AG09309 (cell line): Measurements from ENCODE around the gene ADIPOR2.
A peak's percentile ranks its signal among the peaks of the same experiment; 100 is the strongest.

Source experiments
- DNase-seq: peaks from one replicate; pipeline ENCODE4 v3.0.0-alpha.2; 2010; ENCODE audit warnings: low read depth
- H3K4me3 ChIP-seq: 2 replicates; pipeline ENCODE4 v1.5.1; 2011; ENCODE audit warnings: mild to moderate bottlenecking, low read depth, low read length, moderate library complexity; ENCODE audit not compliant: control insufficient read depth
- TF ChIP-seq, protein P1 (sequence below): IDR thresholded peaks from 2 replicates; pipeline ENCODE4 v1.5.1; 2011; ENCODE audit warnings: mild to moderate bottlenecking, low read depth, low read length, inconsistent platforms; ENCODE audit not compliant: insufficient read depth, control insufficient read depth; ENCODE audit errors: missing control alignments

The ADIPOR2 gene

GRCh38 chr12:1800401-1801302, 109.8 kb downstream of the ADIPOR2 start:
- H3K4me3 ChIP-seq, result no peak overlapping the region
- TF ChIP-seq, protein P1, sequence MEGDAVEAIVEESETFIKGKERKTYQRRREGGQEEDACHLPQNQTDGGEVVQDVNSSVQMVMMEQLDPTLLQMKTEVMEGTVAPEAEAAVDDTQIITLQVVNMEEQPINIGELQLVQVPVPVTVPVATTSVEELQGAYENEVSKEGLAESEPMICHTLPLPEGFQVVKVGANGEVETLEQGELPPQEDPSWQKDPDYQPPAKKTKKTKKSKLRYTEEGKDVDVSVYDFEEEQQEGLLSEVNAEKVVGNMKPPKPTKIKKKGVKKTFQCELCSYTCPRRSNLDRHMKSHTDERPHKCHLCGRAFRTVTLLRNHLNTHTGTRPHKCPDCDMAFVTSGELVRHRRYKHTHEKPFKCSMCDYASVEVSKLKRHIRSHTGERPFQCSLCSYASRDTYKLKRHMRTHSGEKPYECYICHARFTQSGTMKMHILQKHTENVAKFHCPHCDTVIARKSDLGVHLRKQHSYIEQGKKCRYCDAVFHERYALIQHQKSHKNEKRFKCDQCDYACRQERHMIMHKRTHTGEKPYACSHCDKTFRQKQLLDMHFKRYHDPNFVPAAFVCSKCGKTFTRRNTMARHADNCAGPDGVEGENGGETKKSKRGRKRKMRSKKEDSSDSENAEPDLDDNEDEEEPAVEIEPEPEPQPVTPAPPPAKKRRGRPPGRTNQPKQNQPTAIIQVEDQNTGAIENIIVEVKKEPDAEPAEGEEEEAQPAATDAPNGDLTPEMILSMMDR, result no peak
- no peak for DNase-seq

- peak; percentile 31 for DNase-seq
- TF ChIP-seq, protein P1, result no peak
- no peak overlapping the region for H3K4me3 ChIP-seq
Measured at GRCh38 chr12:1801303-1801975, 110.6 kb downstream of the ADIPOR2 start.

DNA sequence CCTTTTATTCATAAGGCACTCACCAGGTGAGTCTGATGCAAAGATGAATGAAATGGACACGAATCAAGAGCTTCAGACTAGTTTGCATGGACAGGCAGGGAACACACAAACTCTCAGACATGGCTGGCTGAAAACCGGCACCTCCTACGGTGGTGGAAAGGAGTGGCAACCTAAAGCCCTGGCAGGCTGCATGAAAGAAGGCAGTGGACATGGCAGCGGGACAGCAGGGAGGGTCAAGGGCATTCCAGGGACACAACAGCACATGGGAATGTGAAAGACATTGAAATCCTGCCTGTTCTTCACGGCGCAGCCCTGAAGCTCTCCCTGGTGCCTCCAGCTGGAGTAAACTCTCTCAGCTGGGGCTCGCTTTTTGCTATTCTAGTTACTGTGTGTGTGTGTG, 112.9 kb downstream of the ADIPOR2 start:
- H3K4me3 ChIP-seq, result no peak overlapping the region
- DNase-seq, result no peak
- TF ChIP-seq, protein P1, result no peak

DNA sequence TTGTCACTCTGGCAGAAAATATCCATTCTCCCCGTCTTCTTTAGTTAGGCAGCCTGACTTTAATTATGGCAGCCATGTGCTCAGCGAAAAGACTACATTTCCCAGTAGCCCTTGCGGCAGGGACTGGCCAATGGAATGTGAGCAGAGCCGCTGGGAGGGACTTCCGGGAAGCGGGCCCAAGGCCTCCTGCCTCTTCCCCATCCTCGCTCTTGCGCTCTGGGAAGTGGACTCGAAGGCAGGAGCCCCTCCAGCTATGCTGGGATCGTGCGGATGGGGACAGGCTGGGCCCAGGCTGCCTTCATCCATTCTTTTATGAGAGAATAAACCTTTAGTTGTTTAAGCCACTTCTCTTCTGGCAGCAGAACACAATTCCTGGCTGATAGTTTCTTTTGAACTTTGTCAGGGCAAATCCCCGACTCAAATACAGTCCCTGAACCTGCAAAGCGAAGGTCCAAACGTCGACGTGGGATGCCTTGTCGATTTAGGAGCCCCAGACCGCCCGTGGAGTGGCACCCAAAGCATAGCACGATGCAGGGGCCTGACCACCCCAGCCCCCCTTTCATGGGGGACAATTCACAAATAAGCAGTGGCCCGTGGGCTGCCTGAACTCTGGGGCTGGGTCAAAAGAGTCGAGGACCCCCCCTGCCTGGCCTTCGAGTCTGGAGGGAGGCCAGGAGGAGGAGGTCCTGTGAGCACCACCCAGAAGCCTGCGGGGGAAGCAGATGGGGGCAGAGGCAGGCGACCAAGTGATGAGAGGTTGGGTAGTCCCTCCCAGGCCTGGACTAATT, 113.9 kb downstream of the ADIPOR2 start:
- H3K4me3 ChIP-seq, result no peak overlapping the region
- TF ChIP-seq, protein P1, result no peak
- DNase-seq, result peak; percentile 55

DNA sequence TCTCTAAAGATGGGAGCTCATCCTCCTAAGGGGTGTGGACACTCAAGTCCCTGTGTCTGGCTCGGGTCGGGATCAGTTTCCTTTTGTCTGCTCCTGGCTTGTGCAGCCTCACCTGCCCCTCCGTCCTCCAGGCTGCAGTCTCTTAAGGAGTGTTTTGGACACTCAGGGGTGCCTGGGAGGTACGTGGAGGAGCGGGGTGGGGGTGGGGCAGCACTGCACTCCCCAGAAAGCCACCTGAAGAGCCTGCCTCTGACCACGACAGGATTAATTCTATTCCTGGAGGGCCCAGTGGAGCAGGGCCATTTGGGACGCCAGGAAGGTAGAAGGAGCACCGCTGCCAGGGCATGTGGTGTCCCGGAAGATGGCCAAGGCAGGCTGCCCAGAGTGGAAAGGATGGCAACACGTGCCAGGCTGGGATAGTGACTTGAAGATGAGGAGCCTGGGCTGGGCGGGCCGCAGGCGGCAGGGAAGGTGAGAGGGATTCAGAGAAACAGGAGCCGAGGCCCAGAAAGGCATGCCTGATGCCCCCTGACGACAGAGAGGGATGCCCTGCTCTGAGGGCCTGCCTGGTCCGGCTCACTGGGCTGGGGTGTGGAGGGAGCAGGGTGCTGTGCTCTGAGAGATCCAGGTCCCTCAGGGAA, 114.7 kb downstream of the ADIPOR2 start:
- DNase-seq, result no peak
- H3K4me3 ChIP-seq, result no peak overlapping the region
- TF ChIP-seq, protein P1, result no peak

DNA sequence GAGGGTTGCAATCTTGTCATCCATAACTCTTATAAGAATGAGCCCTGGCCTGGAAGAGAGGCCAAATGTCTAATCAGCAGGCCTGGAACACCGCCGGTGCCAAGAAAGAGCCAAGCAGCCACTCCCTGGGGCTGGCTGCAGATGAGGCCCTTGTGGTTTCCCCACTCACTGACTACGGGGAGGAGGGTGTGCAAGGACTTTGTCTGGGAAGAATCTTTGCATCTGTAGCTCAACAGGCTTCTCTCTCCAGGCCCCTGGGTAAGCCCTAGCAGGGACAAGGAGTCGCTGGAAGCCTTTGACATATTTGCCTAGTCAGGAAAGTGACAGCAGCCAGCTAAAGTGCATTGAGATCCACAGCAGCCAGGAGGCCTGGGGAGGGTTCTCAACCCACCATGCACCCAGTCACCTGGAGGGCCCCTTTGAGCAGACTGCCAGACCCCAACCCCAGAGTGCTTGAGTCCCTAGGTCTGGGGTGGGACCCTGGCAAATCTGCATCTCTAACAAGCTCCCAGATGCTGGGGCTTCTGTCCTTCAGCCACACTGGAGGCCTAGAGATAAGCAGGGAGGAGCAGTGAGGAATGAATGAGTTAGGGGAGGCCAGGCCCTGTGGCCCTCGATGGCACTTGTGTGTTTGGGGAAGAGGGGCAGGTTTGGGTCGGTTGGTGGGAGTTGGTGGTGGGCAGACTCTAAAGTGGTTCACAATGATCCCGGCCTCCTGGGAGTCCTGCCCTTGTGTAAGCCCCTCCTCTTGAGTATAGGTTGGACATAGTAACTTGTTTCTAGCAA, 115.6 kb downstream of the ADIPOR2 start:
- no peak for DNase-seq
- H3K4me3 ChIP-seq, result no peak overlapping the region
- TF ChIP-seq, protein P1, result no peak
